C1 segment of cervical spinal cord (tissue), 14 donors: ENCODE results near the gene PIP5K1B.

Experiments used
- DNase-seq, 14 donors: peaks; one replicate each; lab custom pipeline; 2025; lab: John Stamatoyannopoulos, UW

PIP5K1B gene

DNA sequence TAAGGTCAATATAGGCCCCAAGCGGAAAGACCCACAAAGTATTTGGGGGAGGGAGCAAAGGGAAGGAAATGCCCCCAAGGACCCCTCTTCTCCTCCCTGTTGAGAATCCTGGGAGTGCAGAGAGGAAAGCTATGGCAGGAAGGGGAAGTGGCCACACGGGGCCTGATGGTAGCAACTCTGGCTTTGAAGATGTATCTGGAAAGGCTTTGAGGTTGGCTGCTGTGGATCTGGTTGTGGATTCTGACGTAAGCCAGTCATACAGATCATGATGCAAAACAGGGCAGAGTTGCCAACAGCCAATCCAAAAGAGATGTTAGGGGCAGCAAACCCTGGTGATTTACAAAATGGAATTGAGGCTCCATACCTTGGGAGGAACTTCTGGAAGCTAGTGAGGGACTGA is 200.1 kb downstream of the PIP5K1B start:
- no peak for DNase-seq

DNA sequence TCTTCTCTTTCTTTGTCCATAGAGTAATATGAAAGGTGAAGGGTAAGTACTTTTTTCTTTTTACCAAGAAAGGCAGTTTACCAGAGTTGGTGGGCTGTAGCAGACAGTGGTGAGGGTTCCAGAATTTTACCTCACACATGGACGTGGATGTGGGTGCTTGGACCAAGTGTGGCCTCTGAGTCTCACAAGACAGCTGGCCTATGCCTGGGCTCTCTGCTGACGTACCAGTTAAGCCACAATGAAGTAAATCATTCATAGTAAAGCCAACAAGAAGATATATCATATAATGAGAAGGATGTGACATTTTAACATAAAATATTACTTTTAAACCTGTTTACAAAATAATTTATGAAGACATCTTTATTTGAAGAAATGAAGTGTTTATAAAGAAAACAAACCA is 202.9 kb downstream of the PIP5K1B start:
- no peak for DNase-seq

DNA sequence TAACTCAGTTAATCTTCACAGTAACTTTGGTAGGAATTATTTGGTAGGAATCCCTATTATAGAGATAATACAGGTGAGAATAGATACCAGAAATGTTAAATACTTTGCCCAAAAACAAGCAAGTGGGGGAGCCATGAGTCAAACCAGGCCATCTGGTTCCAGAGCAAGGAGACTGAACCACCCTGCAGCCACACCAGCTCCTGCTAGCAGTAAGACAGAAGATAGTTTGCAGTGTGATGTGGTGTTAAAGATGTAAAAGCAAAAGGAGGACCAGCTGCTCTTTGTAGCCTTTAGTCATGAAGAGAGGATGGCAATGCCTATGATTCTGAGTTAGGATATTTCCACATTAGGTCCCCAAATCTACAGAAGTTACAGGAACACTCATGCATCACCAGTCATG is 207.5 kb downstream of the PIP5K1B start:
- DNase-seq = no peak

DNA sequence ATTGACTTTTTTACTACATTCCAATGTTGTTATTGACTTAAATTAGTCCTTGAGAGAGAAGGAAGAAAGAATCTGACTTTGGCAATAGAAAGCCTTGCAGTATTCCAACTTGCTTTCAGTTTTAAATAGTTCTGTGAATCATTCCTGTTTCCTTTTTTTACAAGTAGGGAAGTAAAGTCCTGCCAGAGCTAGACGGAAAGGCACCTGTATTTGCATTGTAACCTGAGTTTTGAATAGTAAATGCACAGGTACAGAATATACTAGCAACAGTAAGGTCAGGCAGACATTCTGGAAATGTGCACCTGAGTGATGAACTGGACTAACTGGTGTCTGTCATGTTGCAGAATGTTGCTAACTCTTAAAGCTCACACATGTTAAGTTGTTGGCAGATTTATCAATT is 208.0 kb downstream of the PIP5K1B start:
- no peak for DNase-seq

DNA sequence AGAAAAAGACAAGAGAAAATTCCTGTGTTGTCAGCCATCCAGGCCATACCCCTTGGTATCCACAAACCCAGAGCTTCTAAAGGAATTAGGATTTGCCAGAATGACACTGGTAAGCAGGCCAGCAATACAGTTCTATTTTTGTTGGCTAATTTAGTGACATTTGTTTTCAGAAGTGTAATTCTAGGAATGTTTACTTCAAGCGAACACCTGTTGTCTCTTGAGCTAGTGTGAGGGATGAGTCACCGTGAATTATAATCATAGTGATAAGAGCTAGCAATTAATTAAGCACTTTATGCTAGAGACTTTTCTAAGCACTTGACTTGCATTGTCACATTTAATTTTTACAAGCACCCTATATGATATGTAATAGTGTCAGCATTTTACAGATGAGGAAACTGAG is 209.7 kb downstream of the PIP5K1B start:
- DNase-seq = no peak

DNA sequence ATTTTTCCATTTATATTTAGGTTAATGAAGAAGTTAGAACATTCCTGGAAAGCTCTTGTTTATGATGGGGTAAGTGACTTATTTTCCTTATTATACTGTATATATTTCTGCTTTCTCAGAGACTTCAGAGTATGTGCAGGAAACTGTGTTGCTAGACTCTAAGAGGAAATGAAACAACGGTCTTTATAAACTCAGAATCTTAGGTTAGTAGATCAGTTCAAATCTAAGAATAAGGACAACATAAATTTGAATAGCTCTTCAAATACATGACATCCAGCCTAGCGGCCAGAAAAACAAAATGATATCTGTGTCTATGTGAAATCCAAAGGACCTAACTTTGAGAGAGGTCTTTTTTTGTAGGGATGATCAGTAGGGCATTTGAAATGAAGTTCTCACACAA is 214.6 kb downstream of the PIP5K1B start:
- no peak for DNase-seq

DNA sequence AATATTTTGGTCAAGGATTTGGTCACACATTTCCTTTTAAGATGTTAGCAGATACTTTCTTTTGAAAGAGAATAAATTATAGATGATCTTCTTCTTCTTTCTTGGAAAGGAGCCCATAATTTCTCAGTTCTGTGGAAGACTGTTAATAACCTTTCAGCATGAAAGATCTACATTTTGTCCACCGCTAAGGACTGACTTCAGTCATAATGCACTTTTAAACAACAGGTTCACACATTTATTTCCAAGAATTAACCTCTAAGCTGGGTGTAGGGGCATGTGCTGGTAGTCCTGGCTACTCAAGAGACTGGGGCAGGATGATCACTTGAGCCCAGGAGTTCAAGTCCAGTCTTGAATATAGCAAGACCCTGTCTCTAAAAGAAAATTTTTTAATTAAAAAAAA is 215.9 kb downstream of the PIP5K1B start:
- DNase-seq = no peak

DNA sequence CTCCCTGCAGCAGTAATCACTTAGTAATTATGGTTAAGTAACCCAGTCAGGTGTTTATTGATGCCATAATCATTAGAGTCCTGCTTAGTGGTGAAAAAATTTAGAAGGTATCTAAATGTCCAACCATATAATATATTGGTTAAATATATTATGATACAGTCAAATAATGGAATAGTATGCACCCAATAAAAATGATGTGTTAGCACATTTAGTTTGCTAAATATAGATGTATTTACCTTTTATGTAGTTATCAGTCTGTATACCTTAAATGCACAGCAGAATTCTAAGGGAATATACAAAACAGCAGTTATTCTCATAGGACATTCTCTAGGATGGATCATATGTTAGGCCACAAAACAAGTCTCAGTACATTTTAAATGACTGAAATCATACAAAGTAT is 218.4 kb downstream of the PIP5K1B start:
- no peak for DNase-seq

DNA sequence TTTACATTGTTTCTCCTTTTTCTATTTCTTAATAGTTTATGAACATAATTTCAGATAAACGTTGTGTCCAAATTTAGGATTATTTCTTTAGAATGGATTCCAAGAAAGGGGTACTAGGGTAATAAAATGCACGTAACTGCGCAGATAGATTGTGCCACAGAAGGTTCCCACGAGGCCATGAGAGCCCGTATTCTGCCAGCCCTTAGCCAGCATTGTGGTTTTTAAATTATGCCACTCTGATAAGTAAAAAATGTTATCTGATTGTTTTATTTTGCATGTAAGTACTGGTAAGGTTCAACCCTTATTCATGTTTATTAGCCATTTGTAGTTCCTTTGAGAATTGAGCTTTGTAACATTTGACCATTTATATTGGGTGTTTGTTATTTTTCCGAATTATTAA is 220.1 kb downstream of the PIP5K1B start:
- no peak for DNase-seq

DNA sequence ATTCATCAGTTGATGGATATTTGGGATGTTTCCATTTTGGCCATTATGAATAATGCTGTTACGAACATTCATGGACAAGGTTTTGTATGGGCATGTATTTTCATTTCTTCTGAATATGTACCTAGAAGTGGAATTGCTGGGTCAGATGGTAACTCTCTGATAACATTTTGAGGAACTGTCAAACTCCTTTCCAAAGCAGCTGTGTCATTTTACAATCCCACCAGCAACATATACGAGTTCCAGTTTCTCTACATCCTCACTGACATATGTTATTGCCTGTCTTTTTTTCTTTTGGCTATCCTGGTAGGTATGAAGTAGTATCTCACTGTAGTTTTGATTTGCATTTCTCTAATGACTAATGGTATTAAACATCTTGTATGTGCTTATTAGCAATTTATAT is 222.1 kb downstream of the PIP5K1B start:
- no peak for DNase-seq

DNA sequence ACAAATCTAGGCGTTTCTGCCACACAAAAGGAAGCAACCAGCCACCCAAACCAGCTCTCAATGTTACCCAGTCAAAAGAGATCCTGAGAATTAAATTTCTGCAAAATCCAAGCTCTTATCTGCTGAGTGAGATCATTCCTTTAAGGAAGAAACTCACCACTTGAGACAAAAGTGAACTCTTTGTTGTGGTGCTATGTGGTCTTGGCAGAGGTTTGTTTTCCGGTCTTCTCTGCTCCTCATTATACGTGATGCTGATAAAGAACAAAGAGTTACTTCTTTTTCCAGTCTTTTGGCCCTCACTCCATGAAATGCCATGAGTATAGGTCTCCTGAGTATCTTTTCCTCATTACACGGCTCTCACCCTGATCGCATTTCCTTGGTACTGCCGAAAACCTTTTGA is 226.8 kb downstream of the PIP5K1B start:
- DNase-seq = no peak

DNA sequence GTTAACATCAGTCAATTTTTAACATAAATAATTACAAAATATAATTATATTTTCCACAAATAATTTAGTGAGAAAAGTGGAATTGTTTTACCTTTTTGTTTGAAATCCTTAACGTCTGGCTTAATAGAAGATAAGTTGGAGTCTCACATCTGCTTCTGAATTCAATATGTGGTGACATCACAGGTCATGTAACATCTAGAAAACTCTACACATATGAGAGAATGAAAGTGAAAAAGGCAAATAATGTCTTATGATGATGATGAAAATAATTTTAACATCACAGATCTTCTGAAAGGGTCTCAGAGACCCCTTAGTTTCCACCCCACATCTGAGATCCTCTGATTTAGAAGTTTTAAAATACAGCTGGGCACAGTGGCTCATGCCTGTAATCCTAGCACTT is 227.4 kb downstream of the PIP5K1B start:
- DNase-seq = no peak

DNA sequence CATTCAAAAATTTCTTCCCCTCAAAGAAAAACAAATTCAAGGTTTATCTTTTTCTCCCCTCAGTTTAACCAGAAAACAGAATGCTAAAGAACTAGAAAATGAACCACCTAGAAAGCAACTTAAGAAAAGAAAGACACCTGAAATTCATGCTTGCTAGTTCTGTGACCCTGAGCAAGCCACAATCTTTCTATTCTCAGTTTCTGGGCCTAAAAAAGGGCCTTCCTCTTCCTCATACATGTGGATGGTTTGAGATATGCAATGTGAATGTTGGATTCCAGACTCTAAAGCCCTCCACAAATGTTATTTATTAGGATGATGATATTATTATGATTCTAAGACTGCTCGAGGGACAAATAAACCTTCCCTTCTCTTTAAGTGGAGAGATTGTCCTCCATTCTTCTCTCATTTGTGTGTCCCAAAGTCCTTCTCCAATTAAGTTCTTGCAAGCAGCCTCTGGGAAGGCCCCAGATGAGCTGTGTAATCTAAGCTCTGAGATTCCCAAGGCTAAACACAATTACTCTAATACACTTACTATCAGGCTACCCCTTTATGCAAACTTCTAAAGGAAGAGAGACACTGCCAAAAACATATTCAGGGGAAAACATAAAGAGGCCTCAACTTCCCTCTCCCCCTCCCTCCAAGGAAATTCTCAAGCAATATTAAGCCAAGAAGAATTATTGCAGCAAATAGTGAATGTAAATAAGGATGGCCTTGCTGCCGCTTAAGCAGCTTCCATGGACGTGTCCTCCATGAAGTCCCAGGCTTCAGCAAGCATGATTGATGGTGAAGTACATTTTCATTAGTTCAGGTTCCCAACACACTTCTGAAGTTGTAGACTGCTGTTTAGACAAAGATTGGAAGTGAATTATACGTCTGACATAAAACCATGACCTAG is 228.6 kb downstream of the PIP5K1B start:
- no peak for DNase-seq

DNA sequence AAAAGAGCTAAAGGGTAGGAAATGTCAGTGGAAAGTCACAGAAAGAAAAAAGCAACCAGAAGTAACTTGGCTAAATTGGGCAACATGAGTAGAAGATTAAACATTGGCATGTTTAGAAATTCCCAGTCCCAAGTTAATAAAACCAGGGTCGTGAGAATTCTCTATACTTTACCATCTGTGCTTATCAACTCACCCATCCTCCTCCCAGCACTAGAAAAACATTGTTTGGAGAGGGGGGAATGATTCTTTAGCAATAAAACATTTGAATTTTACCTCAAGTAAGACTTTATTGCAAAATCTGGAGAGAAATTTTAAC is 229.2 kb downstream of the PIP5K1B start:
- DNase-seq = no peak

DNA sequence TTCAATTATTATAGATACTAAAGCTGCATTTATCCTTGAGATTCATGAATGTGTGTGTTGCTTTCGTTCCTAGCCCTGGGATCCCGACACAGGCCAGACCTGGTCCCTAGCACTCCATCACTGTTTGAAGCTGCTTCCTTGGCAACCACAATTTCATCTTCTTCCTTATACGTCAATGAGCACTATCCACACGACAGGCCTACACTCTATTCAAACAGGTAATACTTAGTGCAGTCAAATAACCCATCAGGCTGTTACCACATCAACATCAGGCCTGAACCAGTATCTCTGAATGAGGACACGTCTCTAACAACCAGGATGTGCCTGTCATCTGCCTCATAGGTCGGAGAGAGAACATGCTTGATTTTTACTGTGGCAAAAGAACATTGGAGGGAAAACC is 235.5 kb downstream of the PIP5K1B start:
- DNase-seq = no peak

DNA sequence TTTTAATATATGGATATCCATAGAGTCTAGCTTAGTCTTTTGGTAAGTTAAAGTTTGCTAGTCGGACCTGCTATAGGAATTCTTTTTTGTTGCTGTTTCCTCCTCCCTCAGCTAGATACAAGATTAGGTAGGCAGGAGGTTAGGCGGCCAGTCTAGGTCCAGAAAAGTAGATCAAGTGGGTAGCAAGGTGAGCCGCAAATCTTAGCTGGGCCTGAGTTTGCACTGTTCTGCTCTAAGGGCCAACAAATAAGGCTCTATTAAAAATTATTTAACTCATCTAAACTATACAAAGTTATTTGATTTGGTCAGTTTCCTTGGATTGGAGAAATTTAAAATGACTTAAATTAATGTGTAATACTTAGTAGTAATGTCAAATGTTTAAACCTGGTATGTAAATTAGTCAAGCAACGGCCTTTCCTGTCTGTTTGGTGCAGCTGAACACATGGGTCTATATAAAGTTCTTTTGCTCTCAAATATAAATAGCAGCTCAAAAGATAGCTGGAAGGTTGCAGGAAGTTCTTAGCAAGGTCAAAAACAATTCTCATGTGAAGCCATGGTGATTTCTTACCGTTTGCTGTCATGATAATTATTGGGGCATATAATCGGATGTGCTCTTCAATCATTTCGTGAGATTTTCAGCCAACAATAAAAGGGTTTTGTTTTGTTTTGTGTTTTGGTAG is 236.9 kb downstream of the PIP5K1B start:
- no peak for DNase-seq

DNA sequence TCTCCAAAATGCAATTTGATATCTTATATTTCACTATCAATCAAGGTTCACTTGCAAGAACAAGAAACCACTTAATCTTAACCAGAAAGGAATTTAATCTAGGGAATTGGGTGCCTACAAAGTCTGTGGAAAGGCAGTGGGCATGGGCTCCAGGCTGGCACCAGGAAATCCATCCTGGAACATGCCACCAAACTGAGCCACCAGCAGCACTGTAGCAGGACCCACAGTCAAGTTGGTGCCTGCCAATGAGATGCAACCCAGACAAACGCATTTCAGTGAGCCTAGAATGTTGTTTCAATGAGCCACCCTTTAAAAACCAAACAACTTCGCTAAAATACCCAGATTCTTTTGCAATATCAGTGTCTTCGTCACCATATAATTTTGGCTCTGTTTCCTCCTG is 237.8 kb downstream of the PIP5K1B start:
- no peak for DNase-seq

DNA sequence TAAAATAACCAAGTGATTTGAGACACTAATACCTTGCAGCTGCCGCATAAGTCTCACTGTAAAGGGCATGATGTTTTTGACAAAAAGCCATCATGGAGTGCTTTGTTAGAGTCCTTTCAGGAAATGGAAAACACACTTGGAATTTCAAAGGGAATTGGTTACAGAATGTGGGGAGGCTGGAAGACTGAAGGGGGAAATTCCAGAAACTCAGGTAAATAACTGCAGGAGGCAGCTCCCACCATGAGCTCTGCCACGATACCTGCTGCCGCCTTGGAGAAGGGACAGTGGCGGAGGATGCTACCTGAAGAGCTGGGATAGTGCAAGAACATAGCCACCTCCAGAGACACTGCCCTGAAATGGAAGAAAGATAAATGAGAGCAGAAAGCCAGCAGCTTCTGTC is 242.0 kb downstream of the PIP5K1B start:
- no peak for DNase-seq

DNA sequence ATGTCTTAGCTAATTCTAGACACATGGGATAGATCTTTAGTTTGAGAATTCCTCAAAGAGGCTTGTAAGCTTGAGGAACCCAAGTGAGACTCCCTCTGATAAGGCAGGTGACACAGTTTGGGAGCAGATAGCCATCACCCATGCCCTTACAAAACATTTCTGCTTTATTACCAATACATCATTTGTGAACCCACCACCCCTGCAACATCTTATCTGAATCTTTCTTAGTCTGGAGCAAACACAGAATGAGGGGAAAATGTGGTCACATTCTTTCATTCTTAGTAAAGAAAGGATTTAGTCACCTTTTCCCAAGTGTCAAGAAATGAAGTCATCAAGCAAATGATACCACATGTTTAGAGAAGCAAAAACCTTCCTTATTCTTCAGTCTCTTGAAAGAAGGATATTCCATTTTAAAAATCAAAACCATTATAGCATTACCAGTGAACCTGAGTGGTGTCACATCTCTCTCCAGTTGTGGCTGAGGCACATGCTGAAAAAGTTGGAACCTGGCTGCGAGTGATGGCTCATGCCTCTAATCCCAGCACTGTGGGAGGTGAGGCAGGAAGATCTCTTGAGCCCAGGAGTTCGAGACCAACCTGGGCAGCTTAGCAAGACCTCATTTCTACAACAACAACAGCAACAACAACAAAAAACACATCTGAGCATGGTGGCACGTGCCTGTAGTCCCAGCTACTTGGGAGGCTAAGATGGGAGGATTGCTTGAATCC is 243.0 kb downstream of the PIP5K1B start:
- no peak for DNase-seq

DNA sequence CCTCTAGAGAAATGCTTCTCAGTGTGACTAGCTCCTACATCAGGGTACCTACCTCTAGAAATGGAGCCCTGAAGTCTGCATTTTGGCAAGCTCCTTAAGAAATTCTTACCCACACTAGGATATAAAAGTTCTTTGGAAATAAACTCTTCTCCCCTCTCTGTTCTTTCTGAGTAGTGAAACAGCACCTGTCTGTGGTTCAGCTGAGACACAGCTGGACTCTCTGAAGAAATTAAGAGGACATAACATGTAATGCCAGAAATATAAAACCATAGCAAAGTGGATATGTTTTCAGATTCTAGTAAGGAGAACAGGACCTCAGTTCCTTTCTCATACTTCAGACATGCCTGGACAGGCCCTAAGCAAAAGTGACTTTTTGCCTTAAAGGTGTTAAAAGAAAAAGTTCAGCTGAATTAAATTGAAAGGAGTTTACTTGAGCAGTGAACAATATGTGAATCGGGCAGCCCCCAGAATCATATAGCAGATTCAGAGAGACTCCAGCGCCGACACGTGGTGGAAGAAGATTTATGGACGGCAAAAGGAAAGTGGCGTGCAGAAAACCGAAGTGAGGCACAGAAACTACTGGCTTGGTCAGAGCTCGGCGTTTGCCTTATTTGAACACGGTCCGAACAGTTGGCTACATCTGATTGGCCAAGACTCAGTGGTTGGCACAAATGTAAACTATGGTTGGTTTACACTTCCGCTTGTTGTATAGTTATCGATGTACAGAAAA is 244.4 kb downstream of the PIP5K1B start:
- no peak for DNase-seq

DNA sequence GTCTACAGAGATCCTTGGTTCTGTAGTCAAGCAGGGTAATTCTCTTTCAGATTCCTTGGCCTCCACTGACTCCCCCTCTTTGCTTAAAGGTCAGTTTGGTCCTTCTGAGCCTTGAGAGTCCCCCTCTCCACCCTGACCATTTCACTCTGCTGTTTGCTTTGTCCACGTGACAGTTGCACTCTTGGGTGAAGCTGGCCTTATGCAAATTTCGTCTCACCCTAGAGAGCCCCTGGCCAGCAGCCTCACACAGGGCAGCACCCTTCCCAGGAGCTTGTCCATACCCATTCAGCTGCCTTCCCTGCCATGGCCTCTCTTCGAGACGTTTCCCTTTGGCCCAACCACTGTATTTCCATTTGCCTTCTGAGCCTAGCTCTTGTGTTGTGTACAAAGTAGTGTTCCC is 245.1 kb downstream of the PIP5K1B start:
- DNase-seq = no peak

DNA sequence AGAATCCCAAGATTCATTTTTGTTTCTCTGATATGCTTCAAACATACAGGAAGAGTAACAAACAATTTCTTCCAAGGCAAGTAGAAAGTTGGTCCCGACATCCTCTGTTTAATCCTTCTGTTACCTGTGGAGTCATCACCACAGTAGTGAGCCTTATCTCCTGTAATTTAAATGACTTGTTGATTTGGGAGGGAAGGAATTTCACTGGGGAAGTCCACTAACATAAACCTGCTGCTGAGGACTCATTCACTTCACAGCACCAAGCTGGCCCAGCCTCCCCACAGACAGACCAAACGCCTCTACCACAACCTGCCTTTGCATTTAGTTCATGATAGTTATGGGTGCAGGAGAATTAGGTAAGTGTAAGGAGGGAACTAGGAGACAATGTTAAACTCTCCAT is 245.6 kb downstream of the PIP5K1B start:
- no peak for DNase-seq
